DND-41 (cell line): ENCODE measurements around the gene FRMPD4.

Experiments used
- ATAC-seq: fragments of 200-7000 bp; cut with Tn5 transposase; 3 replicates; pipeline ENCODE4 v1.9.1; 2021; ENCODE audit warnings: low read depth; ENCODE audit not compliant: insufficient read depth
- DNase-seq: peaks from one replicate; pipeline ENCODE4 v3.0.0-alpha.2; 2020
- H2AFZ ChIP-seq: 2 replicates; pipeline ENCODE4 v1.6.0; 2012; ENCODE audit warnings: low read depth, low read length
- H3K27ac ChIP-seq: 2 replicates; pipeline ENCODE4 v1.5.1; 2012; ENCODE audit warnings: low read length, inconsistent platforms
- H3K27me3 ChIP-seq: fragments of 200-600 bp; sonication (generic); 2 replicates; pipeline ENCODE4 v1.6.0; 2012; ENCODE audit warnings: low read length, mild to moderate bottlenecking, inconsistent platforms; ENCODE audit not compliant: insufficient read depth, poor library complexity
- H3K36me3 ChIP-seq: 2 replicates; pipeline ENCODE4 v1.5.1; 2012; ENCODE audit warnings: low read length, inconsistent platforms; ENCODE audit not compliant: insufficient read depth
- H3K4me1 ChIP-seq: 2 replicates; pipeline ENCODE4 v1.5.1; 2012; ENCODE audit warnings: mild to moderate bottlenecking, low read length; ENCODE audit not compliant: insufficient read depth
- H3K4me2 ChIP-seq: 2 replicates; pipeline ENCODE4 v1.6.0; 2012; ENCODE audit warnings: mild to moderate bottlenecking, moderate library complexity, low read length, inconsistent platforms; ENCODE audit not compliant: insufficient read depth
- H3K4me3 ChIP-seq, 2 experiments: fragments of 200-600 bp in 1 of 2; shearing (Covaris generic) in 1 of 2; 2 replicates each; pipeline ENCODE4 v1.5.1; 2012 to 2016; ENCODE audit warnings: inconsistent platforms in 2 of 2, low read length in 2 of 2, mild to moderate bottlenecking in 2 of 2, low read depth in 1 of 2, moderate library complexity in 1 of 2
- H3K79me2 ChIP-seq: 2 replicates; pipeline ENCODE4 v1.6.0; 2012; ENCODE audit warnings: low read length, inconsistent platforms; ENCODE audit not compliant: insufficient read depth
- H3K9ac ChIP-seq: 2 replicates; pipeline ENCODE4 v1.6.0; 2012; ENCODE audit warnings: low read depth, mild to moderate bottlenecking, inconsistent platforms, low read length, moderate library complexity
- H3K9me3 ChIP-seq: 2 replicates; pipeline ENCODE4 v1.5.1; 2012; ENCODE audit warnings: low read length, moderate library complexity, mild to moderate bottlenecking, inconsistent platforms; ENCODE audit not compliant: insufficient read depth, severe bottlenecking
- H4K20me1 ChIP-seq: 2 replicates; pipeline ENCODE4 v1.6.0; 2012; ENCODE audit warnings: low read length; ENCODE audit not compliant: insufficient read depth
- CTCF ChIP-seq: IDR thresholded peaks from 2 replicates; pipeline ENCODE4 v1.5.1; 2012; ENCODE audit warnings: borderline replicate concordance, low read length, moderate library complexity, mild to moderate bottlenecking; ENCODE audit not compliant: poor library complexity, severe bottlenecking; ENCODE audit errors: extremely low read depth
- EZH2 ChIP-seq: IDR thresholded peaks from 3 replicates; pipeline ENCODE4 v1.6.1; 2012; ENCODE audit warnings: borderline replicate concordance, low read depth, mild to moderate bottlenecking, moderate library complexity, low read length, inconsistent platforms; ENCODE audit not compliant: severe bottlenecking

Gene FRMPD4

DNA sequence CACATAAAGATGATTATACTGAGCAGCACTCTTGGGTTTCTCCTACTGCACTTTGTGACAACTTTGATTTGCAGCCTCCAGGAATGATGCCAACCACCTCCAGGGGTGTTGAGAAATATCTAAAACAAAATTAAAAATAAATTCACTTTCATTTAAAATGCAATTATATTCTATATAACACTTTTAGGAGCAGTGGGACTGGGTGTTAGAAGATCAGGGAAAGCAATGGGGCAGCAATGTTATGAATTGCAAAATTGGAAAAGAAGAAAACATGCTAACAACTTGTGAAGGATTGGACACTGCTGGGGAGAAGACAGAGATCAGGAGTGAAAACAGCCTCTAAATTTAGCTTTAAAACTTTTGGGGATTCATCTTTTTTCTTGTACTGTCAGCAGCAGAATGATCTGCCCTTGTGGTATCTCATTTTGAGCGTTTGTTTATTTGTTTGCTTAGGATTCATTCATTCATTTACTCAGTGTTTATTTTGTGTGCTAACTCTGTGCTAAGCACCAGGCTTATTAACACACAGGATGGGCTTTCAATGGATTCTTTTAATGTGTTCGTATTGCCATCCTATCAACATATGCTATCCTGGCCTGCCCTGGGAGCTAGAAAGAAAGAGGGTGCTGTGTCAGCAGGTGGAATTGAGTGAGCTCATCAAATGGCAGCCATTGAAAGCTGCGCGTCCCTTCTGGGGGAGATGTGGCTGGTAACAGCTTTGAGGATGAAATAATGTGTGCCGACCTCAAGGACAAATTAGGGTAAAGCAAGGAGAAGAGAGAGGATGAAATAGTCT, 96.5 kb downstream of the FRMPD4 start:
- Histone ChIP-seq H3K27ac (no peak overlapping the region), H3K9ac (no peak overlapping the region), H3K4me1 (no peaks in the 10 kb centered on the region), H3K9me3 (no peaks in the 10 kb centered on the region), H3K79me2 (no peaks in the 10 kb centered on the region), H3K4me2 (no peak overlapping the region), H3K36me3 (no peaks in the 10 kb centered on the region), H3K4me3 (no peak overlapping the region), H4K20me1 (no peaks in the 10 kb centered on the region), H2AFZ (no peak overlapping the region), H3K27me3 (no peaks in the 10 kb centered on the region)
- TF ChIP-seq CTCF, result no peak
- TF ChIP-seq EZH2, result no peak
- ATAC-seq (no peak), DNase-seq (no peak)

- Histone ChIP-seq H3K27me3 (no peaks in the 10 kb centered on the region), H2AFZ (no peak overlapping the region), H3K27ac (no peak overlapping the region), H3K79me2 (no peaks in the 10 kb centered on the region), H3K4me1 (no peaks in the 10 kb centered on the region), H4K20me1 (no peaks in the 10 kb centered on the region), H3K4me3 (no peak overlapping the region), H3K36me3 (no peaks in the 10 kb centered on the region), H3K9ac (no peak overlapping the region), H3K9me3 (no peaks in the 10 kb centered on the region), H3K4me2 (no peak overlapping the region)
- DNase-seq, result no peak
- TF ChIP-seq CTCF (no peak), EZH2 (no peak)
- ATAC-seq, result no peak
These were observed 97.9 kb downstream of the FRMPD4 start for GRCh38 chrX:12236156-12236555.

DNA sequence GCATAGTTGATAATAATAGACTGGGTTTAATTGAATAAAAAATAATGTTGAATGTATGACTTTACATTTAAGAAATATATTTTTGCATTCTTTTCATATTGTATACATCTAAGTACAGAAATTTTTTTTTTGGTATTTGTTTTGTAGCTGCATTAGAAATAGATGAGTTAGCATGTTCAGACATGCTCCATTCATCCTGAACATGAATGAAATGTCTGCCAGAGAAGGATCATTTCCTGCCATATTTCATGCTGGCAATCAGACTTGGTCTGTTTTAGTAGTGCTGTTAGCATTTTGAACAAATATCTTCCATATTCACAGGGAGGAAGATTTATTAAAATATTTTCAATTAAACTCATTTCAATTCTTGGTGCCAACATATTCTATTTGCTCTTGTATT, 98.9 kb downstream of the FRMPD4 start:
- H3K4me2 ChIP-seq, result no peak overlapping the region
- no peak for DNase-seq
- H3K27me3 ChIP-seq, result no peaks in the 10 kb centered on the region
- no peak overlapping the region for H3K27ac ChIP-seq
- no peak for ATAC-seq
- no peaks in the 10 kb centered on the region for H3K79me2 ChIP-seq
- no peaks in the 10 kb centered on the region for H3K9me3 ChIP-seq
- TF ChIP-seq EZH2, result no peak
- no peak for TF ChIP-seq CTCF
- no peak overlapping the region for H3K9ac ChIP-seq
- H3K4me1 ChIP-seq, result no peaks in the 10 kb centered on the region
- H4K20me1 ChIP-seq, result no peaks in the 10 kb centered on the region
- no peak overlapping the region for H2AFZ ChIP-seq
- H3K4me3 ChIP-seq, result no peak overlapping the region
- H3K36me3 ChIP-seq, result no peaks in the 10 kb centered on the region
